WERI-Rb-1 (cell line): ENCODE data around the gene NTN5.
"Not testable (repeated sequence)": the region's sequence is repeated elsewhere in the genome, so short reads cannot be mapped to it uniquely, and the experiment has no call there.

Experiments
- DNase-seq: peaks from one replicate; pipeline ENCODE4 v3.0.0-alpha.2; 2020
- H3K27ac ChIP-seq: fragments of 250-450 bp; sonication (Bioruptor Pico); 2 replicates; pipeline ENCODE4 v1.5.1; 2020; ENCODE audit warnings: mild to moderate bottlenecking, moderate library complexity
- H3K27me3 ChIP-seq: fragments of 250-450 bp; sonication (Bioruptor Pico); 2 replicates; pipeline ENCODE4 v1.5.1; 2021; ENCODE audit warnings: mild to moderate bottlenecking, low read depth, moderate library complexity; ENCODE audit not compliant: insufficient read depth, severe bottlenecking
- H3K36me3 ChIP-seq: fragments of 250-450 bp; sonication (Bioruptor Pico); 2 replicates; pipeline ENCODE4 v1.5.1; 2020; ENCODE audit warnings: mild to moderate bottlenecking, moderate library complexity
- H3K4me3 ChIP-seq: 2 replicates; pipeline ENCODE4 v1.5.1; 2011; ENCODE audit warnings: low read depth, mild to moderate bottlenecking, control low read depth, low read length
- H3K9me3 ChIP-seq: fragments of 250-450 bp; sonication (Bioruptor Pico); 2 replicates; pipeline ENCODE4 v1.5.1; 2021; ENCODE audit warnings: mild to moderate bottlenecking, moderate library complexity; ENCODE audit not compliant: severe bottlenecking
- CTCF ChIP-seq: IDR thresholded peaks from 2 replicates; pipeline ENCODE4 v1.5.1; 2011; ENCODE audit warnings: low read depth, mild to moderate bottlenecking, control low read depth, inconsistent platforms, low read length

The NTN5 gene

GRCh38 chr19:48661711-48662090 lies 11.1 kb downstream of the NTN5 start:
- Histone ChIP-seq H3K4me3 (no peak overlapping the region), H3K36me3 (no peaks in the 10 kb centered on the region), H3K27me3 (no peaks in the 10 kb centered on the region), H3K9me3 (no peaks in the 10 kb centered on the region), H3K27ac (no peak overlapping the region)
- DNase-seq = no peak
- TF ChIP-seq CTCF = no peak

GRCh38 chr19:48660852-48661710 lies 11.7 kb downstream of the NTN5 start:
- DNase-seq = peak; percentile 92
- Histone ChIP-seq H3K27ac (peak overlapping the region; percentile 71), H3K27me3 (no peaks in the 10 kb centered on the region), H3K36me3 (no peaks in the 10 kb centered on the region), H3K4me3 (no peak overlapping the region), H3K9me3 (no peaks in the 10 kb centered on the region)
- TF ChIP-seq CTCF = no peak

GRCh38 chr19:48659768-48660167 lies 13.0 kb downstream of the NTN5 start:
- Histone ChIP-seq H3K36me3 (no peaks in the 10 kb centered on the region), H3K9me3 (no peaks in the 10 kb centered on the region), H3K27me3 (no peaks in the 10 kb centered on the region), H3K4me3 (no peak overlapping the region), H3K27ac (no peak overlapping the region)
- no peak for TF ChIP-seq CTCF
- DNase-seq = no peak

- Histone ChIP-seq H3K9me3 (no peaks in the 10 kb centered on the region), H3K27me3 (no peaks in the 10 kb centered on the region), H3K36me3 (no peaks in the 10 kb centered on the region), H3K27ac (no peak overlapping the region), H3K4me3 (no peak overlapping the region)
- TF ChIP-seq CTCF = no peak
- no peak for DNase-seq
Measured at GRCh38 chr19:48658483-48658882, 14.3 kb downstream of the NTN5 start.

- H3K4me3 ChIP-seq, H3K36me3 ChIP-seq, H3K9me3 ChIP-seq, DNase-seq, H3K27me3 ChIP-seq, H3K27ac ChIP-seq: not testable (repeated sequence)
Measured at GRCh38 chr19:48657828-48658227, 15.0 kb downstream of the NTN5 start.

GRCh38 chr19:48656840-48657474 lies 15.9 kb downstream of the NTN5 start:
- H3K27ac ChIP-seq = peak overlapping the region; percentile 23; the same call in 1 of the 2 replicates
- H3K27me3 ChIP-seq = no peaks in the 10 kb centered on the region
- DNase-seq = no peak
- H3K4me3 ChIP-seq = no peak overlapping the region
- TF ChIP-seq CTCF = no peak
- H3K9me3 ChIP-seq = no peaks in the 10 kb centered on the region
- H3K36me3 ChIP-seq = no peaks in the 10 kb centered on the region
